ES-I3 (cell line): ENCODE results near the gene FAM222B.
"Not testable (repeated sequence)": the region's sequence is repeated elsewhere in the genome, so short reads cannot be mapped to it uniquely, and the experiment has no call there.

ENCODE experiments used
- H3K36me3 ChIP-seq: 2 replicates; pipeline ENCODE4 v1.6.1; 2013; ENCODE audit warnings: mild to moderate bottlenecking, low read length, control low read depth, moderate library complexity; ENCODE audit not compliant: insufficient read depth
- H3K4me1 ChIP-seq: 2 replicates; pipeline ENCODE4 v1.6.1; 2013; ENCODE audit warnings: mild to moderate bottlenecking, control low read depth, low read length; ENCODE audit not compliant: insufficient read depth
- H3K9ac ChIP-seq: 2 replicates; pipeline ENCODE4 v1.6.1; 2013; ENCODE audit warnings: low read depth, mild to moderate bottlenecking, low read length, moderate library complexity
- H3K9me3 ChIP-seq: 2 replicates; pipeline ENCODE4 v1.6.1; 2013; ENCODE audit warnings: mild to moderate bottlenecking, low read length, moderate library complexity; ENCODE audit not compliant: control insufficient read depth, insufficient read depth

Gene FAM222B

DNA sequence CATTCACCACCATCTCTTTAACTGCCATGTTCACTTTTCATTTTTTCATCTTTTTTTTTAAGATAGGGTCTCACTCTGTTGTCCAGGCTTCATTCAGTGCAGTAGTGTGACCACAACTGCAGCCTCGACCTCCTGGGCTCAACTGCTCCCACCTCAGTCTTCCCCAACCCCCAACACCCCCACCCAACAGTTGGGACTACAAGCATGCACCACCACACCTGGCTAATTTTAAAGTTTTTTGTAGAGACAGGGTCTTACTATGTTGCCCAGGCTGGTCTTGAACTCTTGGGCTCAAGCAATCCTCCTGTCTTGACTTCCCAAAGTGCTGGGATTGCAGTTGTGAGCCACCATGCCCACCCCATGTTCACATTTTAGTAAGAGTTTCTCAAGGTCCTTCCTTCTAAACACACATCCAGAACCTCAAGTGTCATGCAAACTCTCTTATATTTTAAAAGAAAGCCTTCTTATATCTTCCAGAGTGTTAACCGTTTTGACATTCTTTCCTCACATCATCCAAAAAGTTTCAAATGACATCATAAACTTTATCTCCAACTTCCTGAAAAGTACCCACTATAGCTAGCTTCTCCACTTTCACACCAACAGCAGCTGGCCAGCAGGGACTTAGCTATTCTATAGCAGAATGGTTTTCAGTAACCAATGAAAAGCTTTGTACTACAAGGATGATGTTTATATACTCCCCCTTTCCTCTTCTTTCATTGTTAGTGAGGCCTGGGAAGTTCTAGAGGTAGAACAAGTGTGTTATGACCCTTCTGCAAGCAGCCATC is 49.5 kb downstream of the FAM222B start:
- Histone ChIP-seq H3K9me3 (no peaks in the 10 kb centered on the region), H3K9ac (no peak overlapping the region), H3K4me1 (no peaks in the 10 kb centered on the region), H3K36me3 (peaks cover 6% of the 10 kb centered on the region; the same call in 1 of the 2 replicates)

- Histone ChIP-seq H3K36me3 (no peaks in the 10 kb centered on the region; the same call in 1 of the 2 replicates), H3K4me1 (no peaks in the 10 kb centered on the region), H3K9me3 (no peaks in the 10 kb centered on the region), H3K9ac (no peak overlapping the region)
These were observed 54.5 kb downstream of the FAM222B start for GRCh38 chr17:28788100-28788499.

DNA sequence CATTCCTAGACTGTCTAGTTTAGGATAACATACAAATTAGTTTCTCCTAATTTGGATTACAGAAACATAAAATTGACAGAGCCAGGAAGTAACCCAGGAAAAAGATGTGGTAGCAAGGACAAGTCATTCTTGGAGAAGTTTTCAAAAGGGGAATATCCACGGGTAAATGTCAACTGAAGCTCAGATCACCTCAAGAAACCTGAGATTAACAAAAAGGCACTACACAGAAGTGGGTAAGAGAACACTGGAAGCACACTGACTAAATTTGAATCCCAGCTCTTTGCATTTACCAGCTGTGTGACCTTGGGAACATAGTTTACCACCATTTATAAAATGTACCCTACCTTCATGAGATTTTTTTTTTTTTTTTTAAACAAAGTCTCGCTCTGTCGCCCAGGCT is 59.4 kb downstream of the FAM222B start:
- Histone ChIP-seq H3K36me3 (no peaks in the 10 kb centered on the region; the same call in 1 of the 2 replicates), H3K9me3 (no peaks in the 10 kb centered on the region), H3K9ac (no peak overlapping the region), H3K4me1 (no peaks in the 10 kb centered on the region)

GRCh38 chr17:28779601-28780000 is 63.0 kb downstream of the FAM222B start:
- not testable (repeated sequence) for H3K36me3 ChIP-seq, H3K9ac ChIP-seq

DNA sequence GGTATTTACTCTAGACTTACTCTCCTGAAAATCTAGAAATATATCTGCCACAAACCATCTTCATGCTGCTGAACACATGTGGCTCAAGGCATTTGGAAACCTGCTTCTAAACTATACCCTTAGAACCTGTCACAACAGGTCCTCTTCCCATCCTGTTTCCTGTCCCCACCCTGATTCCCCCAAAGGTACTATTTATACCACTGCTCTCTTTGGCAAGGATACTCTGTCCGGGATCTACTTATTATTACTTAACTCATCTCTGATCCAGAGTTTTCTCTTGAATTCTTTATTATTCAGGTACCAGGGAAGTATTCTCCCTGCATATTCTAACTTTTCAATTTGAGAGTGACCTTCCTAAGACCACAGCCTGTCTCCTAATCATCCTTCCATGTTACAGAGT is 65.4 kb downstream of the FAM222B start:
- Histone ChIP-seq H3K36me3 (no peaks in the 10 kb centered on the region; the same call in 1 of the 2 replicates), H3K4me1 (0 out of 2 replicates have a peak, but pooled peaks cover 4% of the 10 kb centered on the region), H3K9ac (no peak overlapping the region), H3K9me3 (no peaks in the 10 kb centered on the region)

More at GRCh38 chr17:28779601-28780000, 63.0 kb downstream of the FAM222B start:
- H3K9me3 ChIP-seq, H3K4me1 ChIP-seq: not testable (repeated sequence)

DNA sequence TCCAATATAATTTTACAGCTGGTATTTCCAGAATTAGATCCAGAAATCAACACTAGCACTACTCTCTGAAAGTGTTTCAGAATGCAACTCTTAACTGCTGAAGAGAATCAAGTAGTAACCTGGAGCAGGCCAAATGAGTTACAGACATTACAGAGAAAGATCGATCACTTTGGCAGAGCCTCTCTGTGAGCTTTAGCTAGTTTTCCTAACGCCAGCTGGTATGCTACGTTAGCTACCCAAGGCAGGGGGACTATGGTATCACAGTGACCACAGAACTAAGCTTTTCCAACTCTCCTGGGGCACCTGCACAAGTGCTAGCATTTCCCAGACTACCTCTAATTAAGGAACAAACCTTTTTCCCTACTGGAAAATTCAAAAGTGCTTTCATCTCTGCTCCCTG is 68.4 kb downstream of the FAM222B start:
- Histone ChIP-seq H3K4me1 (0 out of 2 replicates have a peak, but pooled peaks cover 4% of the 10 kb centered on the region), H3K9me3 (no peaks in the 10 kb centered on the region), H3K9ac (no peak overlapping the region), H3K36me3 (no peaks in the 10 kb centered on the region)

- no peak overlapping the region for H3K9ac ChIP-seq
- H3K36me3 ChIP-seq: no peaks in the 10 kb centered on the region
- no peaks in the 10 kb centered on the region for H3K9me3 ChIP-seq
- H3K4me1 ChIP-seq: 0 out of 2 replicates have a peak, but pooled peaks cover 4% of the 10 kb centered on the region
These were observed 68.9 kb downstream of the FAM222B start for GRCh38 chr17:28773736-28774135.

GRCh38 chr17:28765038-28765437 is 77.6 kb downstream of the FAM222B start:
- H3K4me1 ChIP-seq: peaks cover 24% of the 10 kb centered on the region
- H3K36me3 ChIP-seq: peaks cover 11% of the 10 kb centered on the region
- no peaks in the 10 kb centered on the region for H3K9me3 ChIP-seq
- H3K9ac ChIP-seq: no peak overlapping the region

GRCh38 chr17:28763804-28764266 is 78.8 kb downstream of the FAM222B start:
- Histone ChIP-seq H3K36me3 (peaks cover 21% of the 10 kb centered on the region), H3K9ac (no peak overlapping the region), H3K4me1 (peaks cover 29% of the 10 kb centered on the region)

GRCh38 chr17:28763137-28763799 is 79.3 kb downstream of the FAM222B start:
- H3K4me1 ChIP-seq: peaks cover 29% of the 10 kb centered on the region
- H3K9me3 ChIP-seq: no peaks in the 10 kb centered on the region
- peaks cover 27% of the 10 kb centered on the region for H3K36me3 ChIP-seq
- no peak overlapping the region for H3K9ac ChIP-seq

More at GRCh38 chr17:28763804-28764266, 78.8 kb downstream of the FAM222B start:
- H3K9me3 ChIP-seq: no peaks in the 10 kb centered on the region

DNA sequence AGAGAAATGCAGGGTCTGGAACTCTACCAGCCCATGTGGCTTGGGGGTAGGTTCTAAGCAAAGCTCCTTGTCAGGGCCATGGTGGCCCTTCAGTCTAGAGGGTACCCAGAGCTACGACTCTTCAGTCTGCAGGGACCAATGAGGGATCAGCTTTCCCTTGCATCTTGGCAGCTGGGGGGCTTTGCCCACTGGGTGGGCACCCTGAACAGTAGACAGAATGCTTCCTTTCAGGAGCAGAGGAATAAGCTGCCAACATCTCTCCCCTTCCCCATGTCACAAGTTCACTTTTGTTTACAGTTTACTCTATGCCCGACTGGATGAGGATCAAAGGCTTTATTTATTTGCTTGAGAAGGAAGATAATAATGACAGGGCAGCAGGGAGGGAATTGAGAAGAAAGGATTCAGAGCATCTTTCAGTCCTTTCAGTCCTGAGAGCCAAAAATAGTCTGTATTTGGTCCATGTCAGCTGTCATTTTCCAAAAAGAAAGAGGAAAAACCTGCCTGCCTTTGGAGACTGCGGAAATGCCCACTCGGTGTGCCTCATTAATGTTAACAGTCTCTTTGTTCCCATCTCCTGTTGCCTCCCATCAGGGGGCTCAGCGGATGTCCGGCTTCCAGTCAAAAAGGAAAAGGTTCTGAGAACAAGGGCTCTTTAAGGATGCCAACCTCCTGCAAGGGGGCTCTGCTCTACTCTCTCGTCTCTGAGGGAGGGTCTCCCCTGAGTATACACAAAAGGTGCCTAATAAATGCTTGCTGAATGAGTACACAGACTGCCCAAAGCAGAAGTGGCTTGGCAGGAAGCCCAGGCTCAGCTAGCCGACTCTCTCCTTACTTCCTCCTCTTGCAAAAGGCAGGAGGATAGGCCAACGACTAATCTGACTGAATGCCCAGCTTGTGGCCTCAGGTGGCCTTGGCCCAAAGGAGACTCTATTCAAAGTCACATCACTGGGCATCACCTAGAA is 81.7 kb downstream of the FAM222B start:
- Histone ChIP-seq H3K9me3 (no peaks in the 10 kb centered on the region), H3K9ac (no peak overlapping the region), H3K36me3 (peaks cover 26% of the 10 kb centered on the region), H3K4me1 (peaks cover 29% of the 10 kb centered on the region)

DNA sequence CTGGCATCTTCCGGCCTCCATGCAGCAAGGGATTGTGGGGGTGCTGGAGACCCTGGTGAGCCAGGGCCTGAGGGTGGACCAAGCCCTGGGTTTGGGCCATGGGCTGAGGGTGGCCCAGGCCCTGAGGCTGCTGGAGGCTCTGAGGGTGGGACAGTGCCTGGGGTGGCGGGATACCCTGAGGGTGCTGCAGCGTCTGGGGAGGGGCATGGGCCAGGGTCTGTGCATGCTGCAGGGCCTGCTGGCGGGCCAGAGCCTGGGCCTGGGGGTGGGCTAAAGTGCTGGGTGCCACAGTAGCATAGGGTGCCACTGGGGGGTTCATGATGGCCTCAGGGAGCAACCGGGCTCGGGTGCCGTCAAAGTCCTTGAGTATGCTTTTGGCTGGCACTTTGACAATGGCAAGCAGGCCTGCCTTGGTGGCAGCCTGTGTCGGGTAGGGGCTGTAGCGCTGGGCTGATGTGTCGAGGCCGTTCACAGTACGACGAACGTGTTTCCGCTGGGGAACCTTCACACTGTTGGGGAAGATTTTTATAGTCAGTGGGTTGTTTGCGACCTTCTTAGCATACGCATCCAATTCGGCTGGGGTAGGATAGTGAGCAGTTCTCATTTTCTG is 83.2 kb downstream of the FAM222B start:
- Histone ChIP-seq H3K4me1 (peaks cover 29% of the 10 kb centered on the region), H3K9ac (no peak overlapping the region), H3K36me3 (peaks cover 28% of the 10 kb centered on the region), H3K9me3 (no peaks in the 10 kb centered on the region)

DNA sequence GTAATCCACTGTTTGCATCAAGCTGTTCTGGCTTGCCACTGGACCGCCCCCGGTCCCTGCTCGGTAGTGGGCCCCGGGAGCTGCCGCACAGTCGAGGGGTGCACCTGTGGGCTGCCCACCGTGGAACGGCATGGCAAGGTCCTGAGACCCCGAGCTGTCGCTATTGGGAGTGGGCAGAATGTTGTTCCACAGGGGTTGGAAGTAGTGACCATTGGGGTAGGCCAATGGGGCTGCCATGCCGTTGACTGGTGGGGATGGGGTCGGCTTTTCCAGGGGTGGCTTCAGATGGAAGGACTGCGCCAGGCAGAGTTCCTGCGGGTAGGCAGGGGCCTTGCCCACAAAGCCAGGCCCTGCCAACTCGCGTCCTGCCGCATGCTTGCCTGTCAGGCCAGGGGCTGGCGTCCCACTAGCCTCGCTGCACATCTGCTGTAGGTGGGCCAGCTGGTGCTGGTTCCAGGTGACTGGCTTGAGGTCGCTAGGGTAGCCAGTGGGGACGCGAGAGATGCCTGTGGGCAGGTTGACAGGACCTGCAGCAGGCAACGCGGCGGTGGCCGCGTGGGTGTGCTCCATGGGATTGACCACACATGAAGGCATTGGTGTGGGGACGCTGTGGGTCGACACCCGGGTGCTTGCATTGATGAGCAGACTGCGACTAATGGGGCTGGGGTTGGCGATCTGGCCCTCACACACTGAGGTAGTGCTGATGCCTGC is 84.0 kb downstream of the FAM222B start:
- no peak overlapping the region for H3K9ac ChIP-seq
- H3K9me3 ChIP-seq: no peaks in the 10 kb centered on the region
- peaks cover 29% of the 10 kb centered on the region for H3K4me1 ChIP-seq
- H3K36me3 ChIP-seq: peaks cover 28% of the 10 kb centered on the region
